ENCODE measurements around the gene PLCH2.

The PLCH2 gene

DNA sequence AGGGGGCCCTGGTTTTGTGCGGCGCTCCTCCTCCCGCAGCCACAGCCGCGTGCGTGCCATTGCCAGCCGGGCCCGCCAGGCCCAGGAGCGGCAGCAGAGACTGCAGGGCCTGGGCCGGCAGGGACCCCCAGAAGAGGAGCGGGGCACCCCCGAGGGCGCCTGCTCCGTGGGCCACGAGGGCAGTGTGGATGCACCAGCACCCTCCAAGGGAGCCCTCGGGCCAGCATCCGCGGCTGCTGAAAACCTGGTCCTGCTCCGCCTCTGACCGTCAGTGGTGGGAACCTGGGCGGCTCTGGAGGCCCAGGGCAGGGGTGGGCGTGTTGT lies 28.8 kb downstream of the PLCH2 start:
- no peak for DNase-seq (ENCODE audit: low read depth)
- H3K4me3 ChIP-seq (ENCODE audit: low read depth, low read length): no peak overlapping the region
- TF ChIP-seq, protein P1, sequence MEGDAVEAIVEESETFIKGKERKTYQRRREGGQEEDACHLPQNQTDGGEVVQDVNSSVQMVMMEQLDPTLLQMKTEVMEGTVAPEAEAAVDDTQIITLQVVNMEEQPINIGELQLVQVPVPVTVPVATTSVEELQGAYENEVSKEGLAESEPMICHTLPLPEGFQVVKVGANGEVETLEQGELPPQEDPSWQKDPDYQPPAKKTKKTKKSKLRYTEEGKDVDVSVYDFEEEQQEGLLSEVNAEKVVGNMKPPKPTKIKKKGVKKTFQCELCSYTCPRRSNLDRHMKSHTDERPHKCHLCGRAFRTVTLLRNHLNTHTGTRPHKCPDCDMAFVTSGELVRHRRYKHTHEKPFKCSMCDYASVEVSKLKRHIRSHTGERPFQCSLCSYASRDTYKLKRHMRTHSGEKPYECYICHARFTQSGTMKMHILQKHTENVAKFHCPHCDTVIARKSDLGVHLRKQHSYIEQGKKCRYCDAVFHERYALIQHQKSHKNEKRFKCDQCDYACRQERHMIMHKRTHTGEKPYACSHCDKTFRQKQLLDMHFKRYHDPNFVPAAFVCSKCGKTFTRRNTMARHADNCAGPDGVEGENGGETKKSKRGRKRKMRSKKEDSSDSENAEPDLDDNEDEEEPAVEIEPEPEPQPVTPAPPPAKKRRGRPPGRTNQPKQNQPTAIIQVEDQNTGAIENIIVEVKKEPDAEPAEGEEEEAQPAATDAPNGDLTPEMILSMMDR (IDR thresholded peaks at IDR 0.05; ENCODE audit: insufficient read depth, low read depth, low read length, missing control alignments): no peak

DNA sequence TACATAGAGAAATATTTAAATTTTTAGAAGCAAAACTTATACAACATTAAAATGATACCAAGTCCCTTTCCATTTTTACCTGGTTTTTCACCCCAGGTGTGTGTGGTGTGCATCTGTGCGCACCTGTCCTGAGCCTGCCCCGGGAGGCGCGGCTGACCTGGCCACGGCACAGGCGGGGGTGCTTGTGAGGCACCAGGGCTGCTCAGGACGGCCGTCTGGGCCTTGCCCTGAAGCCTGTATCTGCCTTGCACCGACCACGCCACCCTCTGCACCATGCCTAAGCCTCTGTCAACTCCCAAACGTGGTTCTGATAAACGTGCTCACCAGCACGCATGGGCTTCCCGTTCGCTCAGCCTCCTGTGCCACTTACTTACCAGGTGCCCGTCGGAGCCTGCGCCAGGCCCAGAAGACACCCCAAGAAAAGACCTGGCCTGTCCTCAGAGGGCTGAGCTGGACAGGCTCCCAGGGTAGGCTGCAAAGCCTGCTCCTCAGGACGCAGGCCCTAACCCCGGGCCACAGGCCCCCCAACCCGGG lies 29.4 kb downstream of the PLCH2 start:
- H3K4me3 ChIP-seq (ENCODE audit: low read depth, low read length): no peak overlapping the region
- DNase-seq (ENCODE audit: low read depth): no peak
- TF ChIP-seq, protein P1 (IDR thresholded peaks at IDR 0.05; ENCODE audit: insufficient read depth, low read depth, low read length, missing control alignments): no peak

DNA sequence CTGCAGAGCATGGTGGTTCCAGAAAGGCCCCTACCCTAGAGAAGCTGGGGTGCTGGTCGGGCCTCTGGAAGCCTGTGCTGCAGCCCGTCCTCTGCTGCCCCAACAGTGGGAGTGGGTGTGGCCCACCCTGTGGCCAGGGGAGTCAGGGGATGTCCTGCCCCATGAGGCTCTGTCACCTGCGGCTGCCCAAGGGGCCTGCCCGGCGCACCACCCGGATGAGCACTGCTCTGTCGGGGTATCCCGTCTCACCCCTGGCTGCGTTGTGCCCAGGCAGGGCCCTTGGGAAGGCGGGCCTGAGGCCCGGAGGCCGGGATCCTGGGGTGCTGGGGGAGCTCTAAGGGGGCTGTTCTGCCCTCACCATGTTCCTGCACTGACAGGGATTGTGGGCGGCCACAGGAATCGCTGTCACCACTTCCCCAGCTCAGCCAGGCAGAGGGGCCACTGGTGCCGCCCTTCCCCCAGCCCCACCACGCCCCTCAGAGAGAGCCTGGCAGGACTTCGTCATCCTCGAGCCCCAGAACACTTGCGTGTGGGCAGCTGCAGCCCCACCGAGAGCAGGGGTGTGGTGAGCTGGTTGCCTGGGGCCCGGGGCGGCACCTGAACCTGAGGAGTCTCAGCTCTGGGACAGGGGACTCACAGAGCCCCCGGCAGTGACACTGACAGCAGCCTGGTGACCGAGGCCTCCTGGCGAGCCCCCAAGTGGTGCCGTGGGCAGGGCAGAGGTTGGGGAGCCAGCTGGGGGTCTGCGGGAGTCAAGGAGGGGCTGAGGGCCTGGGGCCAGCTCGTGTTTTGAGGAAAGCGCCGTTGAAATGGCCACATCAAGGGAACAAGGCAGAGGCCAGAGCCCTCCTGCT lies 30.1 kb downstream of the PLCH2 start:
- DNase-seq (ENCODE audit: low read depth): no peak
- TF ChIP-seq, protein P1 (IDR thresholded peaks at IDR 0.05; ENCODE audit: insufficient read depth, low read depth, low read length, missing control alignments): no peak
- no peak overlapping the region for H3K4me3 ChIP-seq (ENCODE audit: low read depth, low read length)

DNA sequence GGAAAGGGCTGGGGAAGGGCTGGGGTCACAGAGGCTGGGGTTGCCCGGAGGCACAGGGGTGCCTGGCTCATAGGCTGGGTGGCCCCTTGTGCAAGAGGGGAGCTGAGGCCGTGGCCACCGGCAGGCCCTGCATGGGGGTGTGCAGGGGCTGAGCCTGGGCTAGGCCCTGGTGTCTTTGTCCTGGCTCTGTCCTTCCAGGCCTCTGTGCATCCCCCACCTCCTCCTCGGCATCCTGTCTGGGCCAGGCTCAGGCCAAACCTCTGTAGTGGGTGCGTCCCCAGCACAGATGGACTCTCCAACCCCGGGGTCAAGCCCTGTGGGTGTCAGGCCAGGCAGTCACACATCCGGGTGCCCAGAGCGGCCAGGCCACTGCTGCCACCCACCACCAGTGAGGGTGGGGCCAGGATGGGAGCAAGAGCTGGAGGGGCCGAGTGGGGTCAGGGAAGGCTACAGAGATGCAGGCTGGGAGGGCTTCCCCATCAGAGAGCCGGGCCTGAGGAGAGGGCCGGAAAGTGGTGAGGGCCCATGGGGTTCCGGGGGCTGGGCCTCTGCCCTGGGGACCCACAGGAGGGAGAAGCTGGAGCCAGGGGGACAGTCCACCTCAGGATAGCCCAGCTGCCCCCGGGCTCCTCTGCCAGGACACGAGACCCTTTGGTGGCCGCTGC lies 30.9 kb downstream of the PLCH2 start:
- H3K4me3 ChIP-seq (ENCODE audit: low read depth, low read length): no peak overlapping the region
- TF ChIP-seq, protein P1 (IDR thresholded peaks at IDR 0.05; ENCODE audit: insufficient read depth, low read depth, low read length, missing control alignments): no peak
- no peak for DNase-seq (ENCODE audit: low read depth)

DNA sequence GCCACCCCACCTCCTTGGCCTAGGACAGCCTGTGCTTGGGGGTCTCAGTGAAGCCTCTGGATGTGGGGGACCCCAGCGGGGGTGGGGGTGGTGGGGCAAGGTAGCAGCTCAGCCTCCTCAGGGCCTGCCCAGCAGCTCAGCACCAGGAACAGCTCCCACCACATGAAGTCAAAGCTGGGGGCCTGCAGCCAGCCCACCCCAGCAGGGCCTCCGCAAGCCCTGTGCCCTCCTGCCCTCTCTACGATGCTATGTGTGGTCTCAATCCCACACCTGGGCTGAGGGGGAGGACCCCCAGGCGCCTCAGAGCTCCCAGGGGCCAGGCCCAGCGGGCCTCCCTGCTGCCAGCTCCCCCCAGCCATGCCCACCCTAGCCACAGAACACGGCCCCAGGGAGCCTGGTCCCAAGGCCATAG lies 31.7 kb downstream of the PLCH2 start:
- TF ChIP-seq, protein P1 (IDR thresholded peaks at IDR 0.05; ENCODE audit: insufficient read depth, low read depth, low read length, missing control alignments): no peak
- H3K4me3 ChIP-seq (ENCODE audit: low read depth, low read length): no peak overlapping the region
- no peak for DNase-seq (ENCODE audit: low read depth)

DNA sequence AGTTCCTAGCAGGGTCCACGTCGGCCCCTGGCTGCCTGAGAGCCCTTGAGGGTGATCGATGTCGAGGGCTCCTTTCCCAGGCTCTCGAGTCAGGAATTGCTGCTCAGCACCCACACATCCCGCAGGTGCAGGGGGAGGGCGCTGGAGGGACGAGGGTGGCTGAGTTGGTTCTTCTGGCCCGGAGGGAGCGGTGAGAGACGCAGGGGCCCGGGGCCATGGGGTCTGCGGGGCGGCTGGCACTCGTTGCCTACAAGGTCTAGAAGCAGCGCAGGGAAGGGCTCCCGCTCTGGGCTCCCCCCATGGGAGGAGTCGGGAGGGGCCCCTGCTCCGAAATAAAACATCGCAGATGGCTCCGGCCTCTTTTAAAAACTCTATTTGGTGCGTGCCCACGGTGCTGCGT lies 32.1 kb downstream of the PLCH2 start:
- DNase-seq (ENCODE audit: low read depth): no peak
- TF ChIP-seq, protein P1 (IDR thresholded peaks at IDR 0.05; ENCODE audit: insufficient read depth, low read depth, low read length, missing control alignments): no peak
- no peak overlapping the region for H3K4me3 ChIP-seq (ENCODE audit: low read depth, low read length)

Measured in GM12865 (cell line).